ENCODE measurements around the gene HDAC4.

The HDAC4 gene

GRCh38 chr2:239262484-239263230 is 138.2 kb downstream of the HDAC4 start:
- DNase-seq: no peak

DNA sequence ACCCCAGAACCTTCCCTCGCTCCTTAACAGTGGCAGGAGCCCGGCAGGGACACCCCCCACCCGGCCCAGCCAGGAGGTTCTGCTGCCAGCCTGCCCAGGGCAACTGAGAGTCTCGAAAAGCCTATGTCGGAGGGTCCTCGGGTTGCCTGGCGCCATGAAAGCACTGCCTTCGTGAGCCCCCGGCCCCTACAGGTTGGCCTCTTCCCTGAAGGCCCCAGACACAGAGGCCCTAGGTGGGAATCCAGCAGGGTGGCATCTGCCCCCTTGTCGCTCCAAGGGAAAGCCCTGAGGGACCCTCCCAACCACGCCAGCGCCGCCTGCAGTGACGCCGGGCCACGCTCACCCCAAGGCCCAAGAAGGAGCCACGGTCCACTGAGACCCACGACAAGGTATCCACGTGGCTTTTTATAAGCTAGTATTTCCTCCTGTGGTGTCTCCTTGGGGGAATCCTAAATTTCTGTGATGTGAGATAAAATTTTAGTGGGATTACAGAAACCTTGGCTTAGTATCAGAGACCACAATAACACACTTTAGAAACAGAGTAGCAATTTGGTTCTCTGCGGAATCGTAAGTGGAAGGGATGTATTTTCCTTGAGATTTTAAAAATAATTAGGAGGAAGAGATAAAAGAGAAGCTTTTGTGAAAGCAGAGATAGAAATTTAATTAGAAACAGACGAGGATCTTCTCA is 138.9 kb downstream of the HDAC4 start:
- DNase-seq: no peak

DNA sequence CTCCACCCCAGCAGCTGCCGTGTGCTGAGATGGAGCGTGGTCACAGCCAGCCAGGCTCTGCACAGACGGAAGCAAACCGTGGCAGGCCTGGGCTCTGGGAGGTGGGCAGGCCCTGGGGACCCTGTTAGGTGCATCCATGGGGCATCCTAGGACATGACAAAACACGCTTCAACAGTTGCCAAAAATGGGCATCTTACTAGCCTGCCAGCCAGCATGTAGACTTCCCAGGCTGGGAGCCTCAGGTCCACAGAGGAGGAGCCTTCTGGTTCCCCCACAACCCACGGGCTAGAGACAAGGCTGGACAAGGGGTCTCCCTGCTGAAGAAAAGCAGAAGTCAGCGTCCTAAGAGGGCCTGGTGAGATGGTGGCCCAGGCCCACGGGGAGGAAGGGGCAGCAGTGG is 139.5 kb downstream of the HDAC4 start:
- DNase-seq: no peak

GRCh38 chr2:239260546-239261327 is 140.1 kb downstream of the HDAC4 start:
- DNase-seq: no peak

GRCh38 chr2:239259603-239260298 is 141.1 kb downstream of the HDAC4 start:
- no peak for DNase-seq

DNA sequence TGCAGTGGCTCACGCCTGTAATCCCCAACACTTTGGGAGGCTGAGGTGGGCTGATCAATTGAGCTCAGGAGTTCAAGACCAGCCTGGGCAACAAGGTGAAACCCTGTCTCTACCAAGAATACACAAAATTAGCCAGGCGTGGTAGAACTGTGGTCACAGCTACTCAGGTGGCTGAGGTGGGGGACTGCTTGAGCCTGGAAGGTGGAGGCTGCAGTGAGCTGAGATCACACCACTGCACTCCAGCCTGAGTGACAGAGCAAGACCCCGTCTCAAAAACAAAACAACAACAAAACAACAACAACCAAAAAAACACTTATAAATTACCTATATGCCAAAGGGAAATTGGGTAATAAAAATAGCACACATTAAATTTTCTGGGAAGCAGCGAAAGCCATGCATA is 141.6 kb downstream of the HDAC4 start:
- no peak for DNase-seq

DNA sequence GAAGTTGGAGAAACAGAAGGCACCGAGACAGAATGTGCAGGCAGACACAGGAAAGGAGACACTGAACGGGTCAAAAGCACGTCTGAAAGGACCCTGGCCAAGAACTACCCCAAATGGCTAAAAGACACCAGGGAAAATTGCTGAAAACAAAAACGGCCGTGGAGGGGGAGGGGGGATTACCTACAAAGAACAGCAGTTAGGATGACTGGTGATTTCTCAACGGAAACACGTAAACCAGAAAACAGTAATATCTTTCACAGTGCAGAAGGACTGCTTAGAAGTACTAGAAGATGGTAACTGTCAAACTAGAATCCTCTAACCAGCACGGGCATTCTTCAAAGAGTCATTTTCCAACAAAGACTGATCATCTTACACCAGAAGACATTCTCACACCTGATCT is 142.6 kb downstream of the HDAC4 start:
- no peak for DNase-seq

DNA sequence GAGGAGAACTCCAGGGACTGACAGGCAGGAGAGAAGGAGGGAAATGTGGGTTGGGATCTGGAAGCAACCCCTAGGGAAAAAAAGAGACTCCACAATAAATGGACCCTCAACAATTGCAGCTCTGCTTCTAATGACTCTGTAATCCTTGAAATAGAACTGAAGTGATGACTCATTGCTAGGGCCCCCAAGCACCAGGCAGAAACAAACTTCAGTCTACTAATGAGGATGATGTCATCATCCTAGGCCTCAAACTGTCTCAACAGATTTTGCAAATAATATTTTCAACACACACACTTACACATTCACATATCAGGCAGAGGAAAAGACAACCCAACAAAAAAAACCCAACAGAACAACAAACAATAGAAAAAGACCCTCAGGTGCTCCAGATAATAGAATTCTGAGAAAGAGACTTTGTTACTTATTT is 143.3 kb downstream of the HDAC4 start:
- DNase-seq: no peak

GRCh38 chr2:239256350-239256743 is 144.5 kb downstream of the HDAC4 start:
- DNase-seq: no peak

DNA sequence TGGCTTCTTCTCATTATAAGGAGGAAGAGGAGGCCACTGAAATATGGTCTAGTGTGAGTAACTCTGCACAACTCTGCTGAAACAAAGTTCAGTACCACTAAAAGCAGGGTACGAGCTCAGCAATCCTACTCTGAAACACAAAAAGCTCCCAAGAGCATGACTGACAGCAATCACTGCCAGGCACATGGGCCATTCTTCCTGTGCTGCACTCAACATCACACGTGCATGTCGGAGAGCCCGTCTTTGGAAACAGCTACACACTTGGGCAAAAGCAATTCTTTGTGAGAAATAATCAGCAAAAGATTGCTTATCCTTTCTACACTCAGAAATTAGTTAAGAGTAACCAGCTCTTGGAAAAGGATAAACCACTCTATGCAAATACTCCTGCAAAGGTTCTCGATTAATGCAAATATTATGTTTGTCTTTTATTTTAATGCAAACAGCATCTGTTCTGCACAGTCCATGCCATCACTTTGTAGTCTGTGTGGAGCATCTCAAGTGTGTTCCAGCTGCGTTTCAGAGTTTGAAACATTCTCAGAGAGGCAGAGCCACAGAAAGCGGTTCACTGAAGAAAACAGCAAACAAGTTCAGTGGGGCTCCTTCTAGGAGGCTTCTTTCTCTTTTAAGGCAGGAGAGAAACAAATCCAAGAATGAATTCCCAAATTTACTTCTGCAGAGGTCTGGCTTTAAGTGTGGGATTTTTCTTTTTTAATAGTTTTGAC is 145.0 kb downstream of the HDAC4 start:
- DNase-seq: no peak

GRCh38 chr2:239255218-239255617 is 145.6 kb downstream of the HDAC4 start:
- DNase-seq: no peak

GRCh38 chr2:239253701-239254436 is 147.0 kb downstream of the HDAC4 start:
- DNase-seq: no peak

- DNase-seq: no peak
These were observed 147.6 kb downstream of the HDAC4 start for GRCh38 chr2:239253264-239253663.

GRCh38 chr2:239252801-239253200 is 148.0 kb downstream of the HDAC4 start:
- DNase-seq: no peak

GRCh38 chr2:239252393-239252792 is 148.4 kb downstream of the HDAC4 start:
- no peak for DNase-seq

- no peak for DNase-seq
These were observed 148.8 kb downstream of the HDAC4 start for GRCh38 chr2:239251971-239252370.

DNA sequence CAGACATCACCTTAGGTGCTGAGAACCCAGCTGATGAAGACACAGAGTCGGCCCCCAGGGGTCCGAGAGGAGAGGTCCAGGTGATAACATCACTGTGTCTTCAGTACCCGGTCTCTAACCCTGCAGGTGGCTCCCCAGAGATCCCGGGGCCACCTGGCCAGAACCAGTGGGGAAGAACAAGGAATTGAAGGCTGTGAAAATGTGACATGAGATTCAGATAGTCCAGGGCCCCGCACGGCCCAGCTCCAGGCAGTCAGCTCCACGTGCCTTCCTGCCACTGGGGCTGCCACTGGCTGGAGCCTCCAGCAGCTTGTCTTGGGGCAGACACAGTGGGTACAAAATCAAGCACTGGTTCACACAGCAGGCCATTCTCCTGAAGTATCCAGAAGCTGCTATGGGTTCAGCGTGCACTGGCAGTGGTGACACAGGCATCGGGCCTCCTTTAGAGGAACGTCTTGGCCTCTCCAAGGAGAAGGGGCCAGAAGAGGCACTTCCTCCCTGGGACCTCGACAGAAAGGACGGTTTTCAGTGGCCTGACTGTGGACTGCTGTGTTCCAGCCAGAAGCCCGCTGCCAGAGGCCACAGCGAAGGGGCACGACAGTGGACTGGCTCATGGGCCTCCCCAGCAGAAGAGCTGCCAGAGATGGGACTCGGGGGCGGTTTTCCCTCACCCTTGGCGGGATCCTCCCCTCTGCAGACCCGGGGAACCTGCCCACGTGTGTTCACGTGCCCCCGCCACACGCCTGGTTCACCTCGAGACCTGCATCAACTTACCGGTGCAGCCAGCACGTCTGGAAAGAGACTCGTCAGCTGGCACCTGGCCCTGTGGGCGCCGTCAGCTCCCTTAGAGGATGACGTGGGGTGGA is 150.4 kb downstream of the HDAC4 start:
- DNase-seq: no peak

DNA sequence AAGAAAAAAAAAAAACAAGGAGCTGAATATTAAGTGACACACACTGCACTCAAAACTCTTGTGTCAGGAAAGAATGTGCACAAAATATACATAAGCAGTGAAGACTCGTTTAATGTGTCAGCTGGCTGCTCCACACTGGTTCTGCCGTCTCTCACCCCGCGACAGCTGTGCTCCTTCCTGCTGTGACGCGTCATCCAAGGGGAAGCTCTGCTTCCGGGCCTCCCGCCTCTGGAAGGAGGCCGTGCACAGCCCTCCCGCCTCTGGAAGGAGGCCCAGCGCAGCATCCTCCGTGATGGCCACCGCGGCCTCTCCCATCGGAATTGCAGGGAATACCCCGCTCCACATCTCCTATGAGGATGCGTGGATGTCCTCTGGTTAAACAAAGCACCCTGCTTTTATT is 151.0 kb downstream of the HDAC4 start:
- DNase-seq: no peak

- no peak for DNase-seq
These were observed 151.8 kb downstream of the HDAC4 start for GRCh38 chr2:239249048-239249447.

DNA sequence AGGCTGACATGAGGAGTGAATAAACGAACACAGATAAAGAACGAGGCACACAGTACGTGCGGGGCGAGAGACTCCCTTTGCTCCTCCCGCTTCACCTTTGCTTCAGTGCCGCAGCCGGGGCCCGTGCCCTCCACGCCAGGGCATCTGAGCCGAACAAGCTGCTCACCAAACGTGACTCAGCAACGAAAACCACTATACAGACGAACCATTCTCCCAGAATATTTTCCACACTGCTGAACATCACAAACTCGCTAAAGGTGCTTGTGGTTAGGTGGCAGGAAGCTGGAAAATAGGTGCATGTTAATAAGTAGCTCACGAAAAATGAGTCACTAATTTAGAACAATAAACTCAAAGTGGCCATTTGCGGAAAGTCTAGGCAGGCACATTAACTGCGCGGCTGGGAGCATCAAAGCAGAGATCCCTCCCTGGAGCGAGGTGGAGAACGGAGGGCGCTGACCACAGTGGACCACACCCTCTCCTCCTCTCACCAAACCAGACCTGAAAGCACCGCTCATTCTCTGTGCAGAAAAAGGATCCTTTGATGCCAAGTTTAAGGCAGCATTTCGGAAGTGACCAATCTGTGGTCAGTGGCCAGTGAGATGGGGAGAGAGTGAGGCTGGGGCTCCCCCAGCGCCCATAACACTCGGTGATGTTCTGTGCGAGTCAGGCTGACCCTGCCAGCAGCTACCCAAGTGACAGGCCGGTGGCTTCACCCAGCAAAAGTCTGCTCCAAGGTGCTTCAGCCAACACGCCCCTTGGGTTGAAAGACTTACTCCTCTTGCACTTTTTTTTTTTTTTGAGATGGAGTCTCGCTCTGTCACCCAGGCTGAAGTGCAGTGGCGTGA is 153.2 kb downstream of the HDAC4 start:
- DNase-seq: peak; percentile 50 to 58
